Measurements from ENCODE around the gene ZC2HC1B. TPM values are rescaled to one million over a fixed set of nuclear protein-coding genes. Genes with fewer than 3 reads are reported as not detected.

ZC2HC1B gene
- total RNA-seq, 3 donors from 2014 or later (not counting 1 experiment from before 2014, with no cell fraction given): not detected

DNA sequence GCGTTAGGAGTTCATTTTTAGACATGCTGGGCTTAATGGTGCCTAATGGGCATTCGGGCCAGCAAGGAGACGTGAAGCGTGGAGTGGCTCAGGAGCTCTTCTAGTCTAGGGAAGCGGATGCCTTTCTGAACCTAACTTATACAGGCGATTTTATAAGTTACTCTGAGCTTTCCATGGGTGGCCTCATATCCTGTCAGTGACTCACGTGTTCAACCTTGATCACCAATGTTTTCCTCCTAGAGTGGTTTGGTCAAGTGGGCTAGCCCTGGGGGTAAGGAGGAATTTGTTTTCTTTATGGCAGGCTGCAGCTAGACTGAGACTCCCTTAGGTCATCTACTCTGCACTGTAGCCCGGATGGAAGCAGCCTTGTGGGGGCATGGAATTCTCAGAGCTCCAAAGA lies 91.7 kb downstream of the ZC2HC1B start:
- intact Hi-C loops (cut with micrococcal nuclease): no loop called here
- H3K4me1 Mint-ChIP-seq: no peaks in the 10 kb centered on the region
- H3K4me3 Mint-ChIP-seq: no peak overlapping the region
- H3K27ac Mint-ChIP-seq: no peak overlapping the region
- no peaks in the 10 kb centered on the region for H3K4me1 ChIP-seq (ENCODE audit: control insufficient read depth, insufficient read depth, low read length)
- no peaks in the 10 kb centered on the region for H3K9me3 Mint-ChIP-seq
- WGBS (ENCODE audit: insufficient coverage): 95% methylated on average over 8 of the region's 8 CpGs
- H3K27me3 Mint-ChIP-seq (ENCODE audit: low read depth in 2 of 2): no peaks in the 10 kb centered on the region
- no peaks in the 10 kb centered on the region for H3K36me3 ChIP-seq (ENCODE audit: control insufficient read depth, insufficient read depth, low read length)
- no peaks in the 10 kb centered on the region for H3K36me3 Mint-ChIP-seq
- no peak overlapping the region for H3K4me3 ChIP-seq (ENCODE audit: low read length)
- DNase-seq (no peak), ATAC-seq (no peak)
- no peaks in the 10 kb centered on the region for H3K9me3 ChIP-seq (ENCODE audit: control insufficient read depth, insufficient read depth, low read length)
- H3K27me3 ChIP-seq (ENCODE audit: control insufficient read depth, insufficient read depth, low read length): no peaks in the 10 kb centered on the region
- no peak overlapping the region for H3K27ac ChIP-seq (ENCODE audit: low read length)
- no peak for TF ChIP-seq CTCF (IDR thresholded peaks at IDR 0.05)

- H3K36me3 ChIP-seq (ENCODE audit: control insufficient read depth, insufficient read depth, low read length): no peaks in the 10 kb centered on the region
- no peak overlapping the region for H3K27ac ChIP-seq (ENCODE audit: low read length)
- no peak for DNase-seq
- no peaks in the 10 kb centered on the region for H3K9me3 ChIP-seq (ENCODE audit: control insufficient read depth, insufficient read depth, low read length)
- WGBS (ENCODE audit: insufficient coverage): 90% methylated on average over 4 of the region's 4 CpGs
- no peaks in the 10 kb centered on the region for H3K27me3 ChIP-seq (ENCODE audit: control insufficient read depth, insufficient read depth, low read length)
- no peak overlapping the region for H3K4me3 ChIP-seq (ENCODE audit: low read length)
- no peaks in the 10 kb centered on the region for H3K9me3 Mint-ChIP-seq
- no peak for ATAC-seq
- TF ChIP-seq CTCF (IDR thresholded peaks at IDR 0.05): no peak
- H3K4me3 Mint-ChIP-seq: no peak overlapping the region
- H3K4me1 Mint-ChIP-seq: no peaks in the 10 kb centered on the region
- no peaks in the 10 kb centered on the region for H3K36me3 Mint-ChIP-seq
- no peak overlapping the region for H3K27ac Mint-ChIP-seq
- no peaks in the 10 kb centered on the region for H3K27me3 Mint-ChIP-seq (ENCODE audit: low read depth in 2 of 2)
- no peaks in the 10 kb centered on the region for H3K4me1 ChIP-seq (ENCODE audit: control insufficient read depth, insufficient read depth, low read length)
- intact Hi-C loops (cut with micrococcal nuclease): no loop called here
Measured at GRCh38 chr6:143957679-143958274, 93.5 kb downstream of the ZC2HC1B start.

- H3K27ac Mint-ChIP-seq: no peak overlapping the region
- DNase-seq (no peak), ATAC-seq (no peak)
- TF ChIP-seq CTCF (IDR thresholded peaks at IDR 0.05): no peak
- H3K36me3 ChIP-seq (ENCODE audit: control insufficient read depth, insufficient read depth, low read length): no peaks in the 10 kb centered on the region
- no peak overlapping the region for H3K27ac ChIP-seq (ENCODE audit: low read length)
- H3K4me3 ChIP-seq (ENCODE audit: low read length): no peak overlapping the region
- no peak overlapping the region for H3K4me3 Mint-ChIP-seq
- no peaks in the 10 kb centered on the region for H3K27me3 ChIP-seq (ENCODE audit: control insufficient read depth, insufficient read depth, low read length)
- intact Hi-C loops (cut with micrococcal nuclease): no loop called here
- no peaks in the 10 kb centered on the region for H3K4me1 ChIP-seq (ENCODE audit: control insufficient read depth, insufficient read depth, low read length)
- H3K4me1 Mint-ChIP-seq: no peaks in the 10 kb centered on the region
- 96% methylated on average over 11 of the region's 11 CpGs for WGBS (ENCODE audit: insufficient coverage)
- H3K27me3 Mint-ChIP-seq (ENCODE audit: low read depth in 2 of 2): no peaks in the 10 kb centered on the region
- no peaks in the 10 kb centered on the region for H3K36me3 Mint-ChIP-seq
- no peaks in the 10 kb centered on the region for H3K9me3 ChIP-seq (ENCODE audit: control insufficient read depth, insufficient read depth, low read length)
- H3K9me3 Mint-ChIP-seq: no peaks in the 10 kb centered on the region
Measured at GRCh38 chr6:143958839-143959399, 94.6 kb downstream of the ZC2HC1B start.

DNA sequence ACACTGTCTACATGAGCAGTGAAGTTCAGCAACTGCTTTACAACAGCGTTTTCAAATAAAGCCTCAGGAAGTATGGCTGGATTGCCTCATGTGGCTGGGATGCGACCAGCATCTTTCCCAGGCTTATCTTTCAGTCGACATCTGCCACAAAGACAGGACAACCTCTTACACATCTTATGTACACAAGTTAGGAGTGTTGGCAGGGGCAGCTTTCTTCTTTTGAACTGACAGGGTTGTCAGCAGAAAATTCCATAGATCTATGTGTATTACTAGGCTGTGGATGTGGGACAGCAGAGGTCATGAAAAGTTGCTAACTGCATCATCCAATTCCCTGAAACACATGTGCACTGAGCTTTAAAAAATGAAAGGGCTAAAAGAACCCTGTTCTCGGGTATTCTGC lies 95.7 kb downstream of the ZC2HC1B start:
- H3K27ac Mint-ChIP-seq: no peak overlapping the region
- no peaks in the 10 kb centered on the region for H3K9me3 Mint-ChIP-seq
- WGBS (ENCODE audit: insufficient coverage): 94% methylated on average over 3 of the region's 4 CpGs
- no peak overlapping the region for H3K4me3 Mint-ChIP-seq
- Histone ChIP-seq H3K27me3 (ENCODE audit: control insufficient read depth, insufficient read depth, low read length) (no peaks in the 10 kb centered on the region), H3K4me1 (ENCODE audit: control insufficient read depth, insufficient read depth, low read length) (no peaks in the 10 kb centered on the region), H3K27ac (ENCODE audit: low read length) (no peak overlapping the region), H3K9me3 (ENCODE audit: control insufficient read depth, insufficient read depth, low read length) (no peaks in the 10 kb centered on the region), H3K36me3 (ENCODE audit: control insufficient read depth, insufficient read depth, low read length) (no peaks in the 10 kb centered on the region), H3K4me3 (ENCODE audit: low read length) (no peak overlapping the region)
- DNase-seq (no peak), ATAC-seq (no peak)
- H3K27me3 Mint-ChIP-seq (ENCODE audit: low read depth in 2 of 2): no peaks in the 10 kb centered on the region
- no peaks in the 10 kb centered on the region for H3K4me1 Mint-ChIP-seq
- TF ChIP-seq CTCF (IDR thresholded peaks at IDR 0.05): no peak
- intact Hi-C loops (cut with micrococcal nuclease): no loop called here
- H3K36me3 Mint-ChIP-seq: no peaks in the 10 kb centered on the region

Measured in natural killer cell (primary cell).